ENCODE measurements around the gene VPS8. TPM values are rescaled to one million over a fixed set of nuclear protein-coding genes. Genes with fewer than 3 reads are reported as not detected.

The VPS8 gene
- total and polyA plus RNA-seq, 4 experiments from 2014 or later = 23.0 to 85.9 (median 60.2) TPM

GRCh38 chr3:184874709-184875644 is 63.0 kb downstream of the VPS8 start:
- intact Hi-C loops (cut with micrococcal nuclease) = no loop called here
- Histone ChIP-seq H3K27ac (ENCODE audit: low read depth, low read length) (no peak overlapping the region), H3K4me1 (ENCODE audit: insufficient read depth, low read length) (no peaks in the 10 kb centered on the region), H3K9me3 (ENCODE audit: control insufficient read depth in 1 of 2, low read length in 2 of 2) (no peaks in the 10 kb centered on the region), H3K4me3 (ENCODE audit: low read length in 2 of 2) (no peak overlapping the region), H3K36me3 (ENCODE audit: insufficient read depth, low read length) (peaks cover 15% of the 10 kb centered on the region), H3K27me3 (ENCODE audit: insufficient read depth, low read length) (no peaks in the 10 kb centered on the region)
- Mint-ChIP-seq H3K36me3 (peaks cover 29 to 64% of the 10 kb centered on the region in 2 donors), H3K4me3 (no peak overlapping the region), H3K4me1 (peaks cover 0 to 6% (median 0%) of the 10 kb centered on the region in 4 donors), H3K9me3 (peaks cover 0 to 1% (median 0%) of the 10 kb centered on the region in 8 donors), H3K27ac (peak overlapping the region in 3 of 7 donors; percentile 24 to 52 (median 43)), H3K27me3 (no peaks in the 10 kb centered on the region)
- DNase-seq = no peak
- POLR2A ChIA-PET (ENCODE audit: partially characterized antibody) = no interaction called here
- CTCF ChIA-PET (ENCODE audit: partially characterized antibody) = interaction anchor here (0.7 to 1.4 kb wide), 3 partner anchors 65 to 301 kb away, joined by 4 to 5 read pairs (median 4); no protein-coding TSS in a partner anchor

- no peak overlapping the region for H3K27ac Mint-ChIP-seq
- H3K27me3 ChIP-seq (ENCODE audit: insufficient read depth, low read length) = no peaks in the 10 kb centered on the region
- no peak overlapping the region for H3K4me3 Mint-ChIP-seq
- no peaks in the 10 kb centered on the region for H3K4me1 ChIP-seq (ENCODE audit: insufficient read depth, low read length)
- intact Hi-C loops (cut with micrococcal nuclease) = no loop called here
- peaks cover 11% of the 10 kb centered on the region for H3K36me3 ChIP-seq (ENCODE audit: insufficient read depth, low read length)
- H3K4me1 Mint-ChIP-seq = peaks cover 0 to 6% (median 0%) of the 10 kb centered on the region in 4 donors
- ChIA-PET CTCF (ENCODE audit: partially characterized antibody) (interaction anchor here (1.6 kb wide), 1 partner anchor 18 kb away, joined by 3 read pairs; no protein-coding TSS in a partner anchor), POLR2A (ENCODE audit: partially characterized antibody) (no interaction called here)
- DNase-seq = no peak
- no peak overlapping the region for H3K27ac ChIP-seq (ENCODE audit: low read depth, low read length)
- H3K9me3 Mint-ChIP-seq = peaks cover 0 to 2% (median 0%) of the 10 kb centered on the region in 8 donors
- no peak overlapping the region for H3K4me3 ChIP-seq (ENCODE audit: low read length in 2 of 2)
- no peaks in the 10 kb centered on the region for H3K9me3 ChIP-seq (ENCODE audit: control insufficient read depth in 1 of 2, low read length in 2 of 2)
- H3K36me3 Mint-ChIP-seq = peaks cover 67 to 75% of the 10 kb centered on the region in 2 donors
- no peaks in the 10 kb centered on the region for H3K27me3 Mint-ChIP-seq
Observed at GRCh38 chr3:184880276-184881019, 68.5 kb downstream of the VPS8 start.

- H3K4me3 ChIP-seq (ENCODE audit: low read length in 2 of 2) = no peak overlapping the region
- ChIA-PET CTCF (ENCODE audit: partially characterized antibody) (interaction anchor here (1.0 kb wide), 1 partner anchor 9 kb away, joined by 3 read pairs; no protein-coding TSS in a partner anchor), POLR2A (ENCODE audit: partially characterized antibody) (no interaction called here)
- H3K9me3 Mint-ChIP-seq = peaks cover 0 to 2% (median 0%) of the 10 kb centered on the region in 8 donors
- H3K27me3 ChIP-seq (ENCODE audit: insufficient read depth, low read length) = no peaks in the 10 kb centered on the region
- intact Hi-C loops (cut with micrococcal nuclease) = no loop called here
- H3K4me1 Mint-ChIP-seq = peaks cover 0 to 4% (median 0%) of the 10 kb centered on the region in 4 donors
- H3K27ac Mint-ChIP-seq = no peak overlapping the region
- no peaks in the 10 kb centered on the region for H3K4me1 ChIP-seq (ENCODE audit: insufficient read depth, low read length)
- DNase-seq = no peak
- H3K4me3 Mint-ChIP-seq = no peak overlapping the region
- H3K9me3 ChIP-seq (ENCODE audit: control insufficient read depth in 1 of 2, low read length in 2 of 2) = no peaks in the 10 kb centered on the region
- peaks cover 60 to 73% of the 10 kb centered on the region in 2 donors for H3K36me3 Mint-ChIP-seq
- no peaks in the 10 kb centered on the region for H3K27me3 Mint-ChIP-seq
- no peak overlapping the region for H3K27ac ChIP-seq (ENCODE audit: low read depth, low read length)
- H3K36me3 ChIP-seq (ENCODE audit: insufficient read depth, low read length) = no peaks in the 10 kb centered on the region
Observed at GRCh38 chr3:184884359-184885017, 72.5 kb downstream of the VPS8 start.

GRCh38 chr3:184885112-184885511 is 73.1 kb downstream of the VPS8 start:
- peaks cover 0 to 2% (median 0%) of the 10 kb centered on the region in 8 donors for H3K9me3 Mint-ChIP-seq

GRCh38 chr3:184887574-184887973 is 75.6 kb downstream of the VPS8 start:
- POLR2A ChIA-PET (ENCODE audit: partially characterized antibody) = interaction anchor here (0.7 kb wide), 1 partner anchor 1167 kb away, joined by 4 read pairs; no protein-coding TSS in a partner anchor
- intact Hi-C loops (cut with micrococcal nuclease) = no loop called here
- peaks cover 41 to 56% of the 10 kb centered on the region in 2 donors for H3K36me3 Mint-ChIP-seq
- H3K27ac Mint-ChIP-seq = no peak overlapping the region
- H3K27me3 ChIP-seq (ENCODE audit: insufficient read depth, low read length) = no peaks in the 10 kb centered on the region
- no peak overlapping the region for H3K4me3 ChIP-seq (ENCODE audit: low read length in 2 of 2)
- no peaks in the 10 kb centered on the region for H3K4me1 ChIP-seq (ENCODE audit: insufficient read depth, low read length)
- no peaks in the 10 kb centered on the region for H3K27me3 Mint-ChIP-seq
- H3K9me3 ChIP-seq (ENCODE audit: control insufficient read depth in 1 of 2, low read length in 2 of 2) = no peaks in the 10 kb centered on the region
- H3K27ac ChIP-seq (ENCODE audit: low read depth, low read length) = no peak overlapping the region
- no peaks in the 10 kb centered on the region for H3K36me3 ChIP-seq (ENCODE audit: insufficient read depth, low read length)
- H3K4me3 Mint-ChIP-seq = no peak overlapping the region
- CTCF ChIA-PET (ENCODE audit: partially characterized antibody) = no interaction called here
- peaks cover 0 to 2% (median 0%) of the 10 kb centered on the region in 8 donors for H3K9me3 Mint-ChIP-seq
- peaks cover 0 to 4% (median 0%) of the 10 kb centered on the region in 4 donors for H3K4me1 Mint-ChIP-seq
- DNase-seq = no peak

More at GRCh38 chr3:184885112-184885511, 73.1 kb downstream of the VPS8 start:
- Mint-ChIP-seq H3K27ac (no peak overlapping the region), H3K36me3 (peaks cover 59 to 70% of the 10 kb centered on the region in 2 donors), H3K4me3 (no peak overlapping the region), H3K27me3 (no peaks in the 10 kb centered on the region), H3K4me1 (peaks cover 0 to 4% (median 0%) of the 10 kb centered on the region in 4 donors)
- no peak overlapping the region for H3K27ac ChIP-seq (ENCODE audit: low read depth, low read length)
- POLR2A ChIA-PET (ENCODE audit: partially characterized antibody) = no interaction called here
- intact Hi-C loops (cut with micrococcal nuclease) = no loop called here
- H3K4me1 ChIP-seq (ENCODE audit: insufficient read depth, low read length) = no peaks in the 10 kb centered on the region
- no peak for DNase-seq
- no peaks in the 10 kb centered on the region for H3K27me3 ChIP-seq (ENCODE audit: insufficient read depth, low read length)
- no peaks in the 10 kb centered on the region for H3K36me3 ChIP-seq (ENCODE audit: insufficient read depth, low read length)
- CTCF ChIA-PET (ENCODE audit: partially characterized antibody) = interaction anchor here (1.0 kb wide), 1 partner anchor 9 kb away, joined by 3 read pairs; no protein-coding TSS in a partner anchor
- no peaks in the 10 kb centered on the region for H3K9me3 ChIP-seq (ENCODE audit: control insufficient read depth in 1 of 2, low read length in 2 of 2)
- no peak overlapping the region for H3K4me3 ChIP-seq (ENCODE audit: low read length in 2 of 2)

GRCh38 chr3:184889312-184889904 is 77.4 kb downstream of the VPS8 start:
- H3K4me3 Mint-ChIP-seq = no peak overlapping the region
- H3K9me3 Mint-ChIP-seq = no peaks in the 10 kb centered on the region
- POLR2A ChIA-PET (ENCODE audit: partially characterized antibody) = no interaction called here
- CTCF ChIA-PET (ENCODE audit: partially characterized antibody) = interaction anchor here (1.1 kb wide), 1 partner anchor 19 kb away, joined by 3 read pairs; no protein-coding TSS in a partner anchor
- no peak for DNase-seq
- H3K27ac Mint-ChIP-seq = peak overlapping the region in 3 of 7 donors; percentile 1 to 66 (median 61)
- Histone ChIP-seq H3K4me3 (ENCODE audit: low read length in 2 of 2) (no peak overlapping the region), H3K27me3 (ENCODE audit: insufficient read depth, low read length) (no peaks in the 10 kb centered on the region), H3K4me1 (ENCODE audit: insufficient read depth, low read length) (no peaks in the 10 kb centered on the region), H3K36me3 (ENCODE audit: insufficient read depth, low read length) (no peaks in the 10 kb centered on the region), H3K27ac (ENCODE audit: low read depth, low read length) (no peak overlapping the region), H3K9me3 (ENCODE audit: control insufficient read depth in 1 of 2, low read length in 2 of 2) (no peaks in the 10 kb centered on the region)
- intact Hi-C loops (cut with micrococcal nuclease) = no loop called here
- no peaks in the 10 kb centered on the region for H3K27me3 Mint-ChIP-seq
- H3K4me1 Mint-ChIP-seq = peaks cover 0 to 2% (median 0%) of the 10 kb centered on the region in 4 donors
- peaks cover 27 to 45% of the 10 kb centered on the region in 2 donors for H3K36me3 Mint-ChIP-seq
